DOHH2 (cell line): ENCODE data around the gene HMMR.

Experiments used
- H3F3A ChIP-seq: fragments of 200-600 bp; sonication (generic), shearing (Covaris generic); 2 replicates; pipeline ENCODE4 v1.6.0; 2016; ENCODE audit warnings: antibody characterized with exemption, mild to moderate bottlenecking; ENCODE audit not compliant: control insufficient read depth, insufficient read depth
- H3K27ac ChIP-seq: fragments of 200-600 bp; sonication (generic); 2 replicates; pipeline ENCODE4 v1.5.1; 2014; ENCODE audit warnings: low read depth, mild to moderate bottlenecking, low read length, moderate library complexity
- H3K27me3 ChIP-seq: fragments of 200-600 bp; sonication (generic); 2 replicates; pipeline ENCODE4 v1.6.1; 2014; ENCODE audit warnings: mild to moderate bottlenecking, low read length, mixed read lengths; ENCODE audit not compliant: control insufficient read depth
- H3K36me3 ChIP-seq: fragments of 200-600 bp; sonication (generic); 2 replicates; pipeline ENCODE4 v1.6.1; 2014; ENCODE audit warnings: mild to moderate bottlenecking, low read length, moderate library complexity, mixed read lengths; ENCODE audit not compliant: control insufficient read depth
- H3K4me1 ChIP-seq: fragments of 200-600 bp; sonication (generic); 2 replicates; pipeline ENCODE4 v1.6.1; 2014; ENCODE audit warnings: mild to moderate bottlenecking, low read length, mixed read lengths; ENCODE audit not compliant: control insufficient read depth
- H3K4me2 ChIP-seq: fragments of 200-600 bp; sonication (generic); 2 replicates; pipeline ENCODE4 v1.6.0; 2014; ENCODE audit warnings: mild to moderate bottlenecking, low read length, moderate library complexity
- H3K4me3 ChIP-seq: fragments of 200-600 bp; sonication (generic); 2 replicates; pipeline ENCODE4 v1.5.1; 2014; ENCODE audit warnings: mild to moderate bottlenecking, low read length, mixed read lengths
- H3K79me2 ChIP-seq: fragments of 200-600 bp; sonication (generic); 2 replicates; pipeline ENCODE4 v1.6.1; 2014; ENCODE audit warnings: mild to moderate bottlenecking, low read length, mixed read lengths; ENCODE audit not compliant: control insufficient read depth
- H3K9me2 ChIP-seq: fragments of 200-600 bp; sonication (generic); replicated peaks from 2 replicates; pipeline ENCODE4 v1.6.1; 2014; ENCODE audit warnings: mild to moderate bottlenecking, low read length, mixed read lengths; ENCODE audit not compliant: control insufficient read depth
- H3K9me3 ChIP-seq: fragments of 200-600 bp; sonication (generic); 2 replicates; pipeline ENCODE4 v1.6.1; 2014; ENCODE audit warnings: antibody characterized with exemption, low read length, mixed read lengths; ENCODE audit not compliant: control insufficient read depth, insufficient read depth
- H4K20me1 ChIP-seq: fragments of 200-600 bp; sonication (generic); 2 replicates; pipeline ENCODE4 v1.6.0; 2014; ENCODE audit warnings: low read depth, mild to moderate bottlenecking, antibody characterized with exemption, low read length, moderate library complexity; ENCODE audit not compliant: control insufficient read depth, insufficient read depth
- EZH2phosphoT487 ChIP-seq: fragments of 200-600 bp; sonication (generic); IDR thresholded peaks from 2 replicates; pipeline ENCODE4 v1.6.1; 2017; ENCODE audit warnings: borderline replicate concordance, mild to moderate bottlenecking, antibody characterized with exemption, low read length, moderate library complexity, mixed read lengths
- TF ChIP-seq, protein P1 (sequence below): fragments of 200-600 bp; sonication (generic); IDR thresholded peaks from one replicate; pipeline ENCODE4 v1.5.1; 2014; ENCODE audit warnings: antibody characterized with exemption, mild to moderate bottlenecking, low read depth, low read length; ENCODE audit not compliant: poor library complexity, severe bottlenecking

Gene HMMR

DNA sequence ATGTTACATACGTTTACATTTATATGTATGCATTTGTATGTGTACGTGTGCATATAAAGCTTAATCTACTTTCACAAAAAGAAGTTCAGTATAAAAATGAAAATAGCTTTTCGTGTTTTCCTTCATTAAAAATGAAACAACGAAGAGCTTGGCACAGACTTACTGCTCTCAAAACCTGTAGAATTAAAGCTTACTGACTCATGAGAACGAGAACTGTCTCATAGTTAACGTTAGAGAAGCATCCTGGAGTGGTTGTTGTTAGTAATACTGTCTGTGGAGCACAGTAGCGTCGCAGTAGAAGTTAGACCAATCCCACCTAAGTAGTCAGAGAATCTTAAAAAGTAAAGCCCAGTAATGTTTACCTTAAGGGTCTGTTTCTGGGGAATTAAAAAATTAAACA lies 46.3 kb downstream of the HMMR start:
- no peaks in the 10 kb centered on the region for H3K27me3 ChIP-seq
- peak overlapping the region; percentile 92 for H3K4me2 ChIP-seq
- H4K20me1 ChIP-seq: peaks cover 25% of the 10 kb centered on the region
- no peak overlapping the region for H3K27ac ChIP-seq
- peaks cover 32% of the 10 kb centered on the region for H3K36me3 ChIP-seq
- TF ChIP-seq, protein P1, sequence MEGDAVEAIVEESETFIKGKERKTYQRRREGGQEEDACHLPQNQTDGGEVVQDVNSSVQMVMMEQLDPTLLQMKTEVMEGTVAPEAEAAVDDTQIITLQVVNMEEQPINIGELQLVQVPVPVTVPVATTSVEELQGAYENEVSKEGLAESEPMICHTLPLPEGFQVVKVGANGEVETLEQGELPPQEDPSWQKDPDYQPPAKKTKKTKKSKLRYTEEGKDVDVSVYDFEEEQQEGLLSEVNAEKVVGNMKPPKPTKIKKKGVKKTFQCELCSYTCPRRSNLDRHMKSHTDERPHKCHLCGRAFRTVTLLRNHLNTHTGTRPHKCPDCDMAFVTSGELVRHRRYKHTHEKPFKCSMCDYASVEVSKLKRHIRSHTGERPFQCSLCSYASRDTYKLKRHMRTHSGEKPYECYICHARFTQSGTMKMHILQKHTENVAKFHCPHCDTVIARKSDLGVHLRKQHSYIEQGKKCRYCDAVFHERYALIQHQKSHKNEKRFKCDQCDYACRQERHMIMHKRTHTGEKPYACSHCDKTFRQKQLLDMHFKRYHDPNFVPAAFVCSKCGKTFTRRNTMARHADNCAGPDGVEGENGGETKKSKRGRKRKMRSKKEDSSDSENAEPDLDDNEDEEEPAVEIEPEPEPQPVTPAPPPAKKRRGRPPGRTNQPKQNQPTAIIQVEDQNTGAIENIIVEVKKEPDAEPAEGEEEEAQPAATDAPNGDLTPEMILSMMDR: no peak
- TF ChIP-seq EZH2phosphoT487: no peak
- H3K9me2 ChIP-seq: no peaks in the 10 kb centered on the region
- H3K79me2 ChIP-seq: peaks cover 77% of the 10 kb centered on the region
- H3K4me1 ChIP-seq: peaks cover 42% of the 10 kb centered on the region
- no peaks in the 10 kb centered on the region for H3F3A ChIP-seq
- peak overlapping the region; percentile 93 for H3K4me3 ChIP-seq
- H3K9me3 ChIP-seq: no peaks in the 10 kb centered on the region

DNA sequence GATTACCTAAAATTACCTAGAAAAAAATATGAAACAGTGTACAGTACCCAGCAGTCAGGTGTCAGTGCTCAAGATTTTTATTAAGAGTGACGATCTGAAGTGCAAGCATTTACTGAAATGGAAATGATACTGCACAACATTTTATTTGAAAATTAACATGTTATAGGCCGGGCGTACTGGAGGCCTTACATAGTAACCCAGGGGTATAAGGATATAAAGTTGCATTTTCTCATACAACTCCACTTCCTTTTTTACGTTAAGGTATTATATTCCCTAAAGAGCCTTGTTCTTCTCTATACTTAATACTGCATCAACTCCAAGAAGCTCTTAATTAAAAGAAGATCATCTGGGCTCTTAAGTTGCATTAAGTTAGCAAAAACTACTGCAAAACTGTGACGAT lies 48.3 kb downstream of the HMMR start:
- Histone ChIP-seq H3K79me2 (peaks cover 87% of the 10 kb centered on the region), H3K4me3 (peak overlapping the region; percentile 19; the same call in 1 of the 2 replicates), H3K27me3 (no peaks in the 10 kb centered on the region), H3K9me2 (no peaks in the 10 kb centered on the region), H3F3A (no peaks in the 10 kb centered on the region), H3K36me3 (peaks cover 52% of the 10 kb centered on the region), H3K4me2 (peak overlapping the region; percentile 35), H3K27ac (no peak overlapping the region), H3K9me3 (no peaks in the 10 kb centered on the region), H4K20me1 (peaks cover 25% of the 10 kb centered on the region), H3K4me1 (peaks cover 33% of the 10 kb centered on the region)
- TF ChIP-seq, protein P1: no peak

DNA sequence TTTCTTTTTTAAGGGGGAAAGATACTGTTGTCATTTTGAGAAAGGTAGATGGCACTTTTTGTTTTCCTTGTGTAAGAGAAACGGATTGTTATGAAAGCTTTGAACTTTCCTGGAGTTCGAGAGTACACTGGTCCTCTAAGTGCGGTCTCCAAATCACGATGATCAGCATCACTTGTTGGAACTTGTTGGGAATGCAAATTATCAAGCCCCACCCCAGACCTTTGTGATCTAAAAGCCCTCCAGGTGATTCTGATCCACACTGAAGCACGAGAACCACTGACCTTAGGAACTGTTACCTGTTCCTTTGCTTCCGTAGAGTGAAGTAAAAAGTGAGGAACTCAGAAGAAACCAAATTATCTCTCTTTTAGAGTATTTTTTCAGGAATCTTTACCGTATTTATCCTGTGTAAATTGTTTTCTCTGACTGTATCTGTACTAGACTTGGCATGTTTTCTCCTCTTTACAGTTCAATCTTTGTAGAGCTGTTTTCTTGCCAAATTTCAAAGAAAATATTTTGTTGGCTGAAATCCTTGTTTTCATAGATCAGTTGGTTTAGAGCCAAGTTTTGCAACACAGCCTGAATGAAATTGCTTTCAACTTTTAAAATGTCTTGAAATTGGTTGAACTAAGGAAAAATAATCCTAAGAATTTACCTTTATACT lies 49.0 kb downstream of the HMMR start:
- H3K9me2 ChIP-seq: no peaks in the 10 kb centered on the region
- TF ChIP-seq EZH2phosphoT487: no peak
- TF ChIP-seq, protein P1: no peak
- peaks cover 81% of the 10 kb centered on the region for H3K79me2 ChIP-seq
- no peaks in the 10 kb centered on the region for H3K9me3 ChIP-seq
- H3F3A ChIP-seq: no peaks in the 10 kb centered on the region
- peaks cover 33% of the 10 kb centered on the region for H3K4me1 ChIP-seq
- H4K20me1 ChIP-seq: peaks cover 25% of the 10 kb centered on the region
- H3K4me3 ChIP-seq: no peak overlapping the region
- no peak overlapping the region for H3K27ac ChIP-seq
- H3K4me2 ChIP-seq: peak overlapping the region; percentile 35
- H3K27me3 ChIP-seq: no peaks in the 10 kb centered on the region
- H3K36me3 ChIP-seq: peaks cover 58% of the 10 kb centered on the region
